Psoas muscle (tissue), 8 donors: ENCODE data around the gene NAP1L1. TPM values are rescaled to one million over a fixed set of nuclear protein-coding genes. Genes with fewer than 3 reads are reported as not detected.

Experiments used
- ATAC-seq, 4 donors: fragments of 200-7000 bp; cut with Tn5 transposase; one replicate each; pipeline ENCODE4 v1.9.1; 2020; ENCODE audit warnings: moderate library complexity in 3 of 4, mild to moderate bottlenecking in 2 of 4
- DNase-seq, 2 donors: peaks; one replicate each; pipeline ENCODE4 v3.0.0-alpha.2; 2020
- H3K27ac ChIP-seq: fragments of 200-600 bp; one replicate; pipeline ENCODE4 v1.8.0; 2022
- H3K27me3 ChIP-seq, 3 donors: fragments of 200-600 bp in 1 of 3; one replicate each; pipeline versions ENCODE4 v1.6.1 to v1.8.0; 2013 to 2022; ENCODE audit warnings: low read length in 2 of 3, mild to moderate bottlenecking in 2 of 3, moderate library complexity in 1 of 3; ENCODE audit not compliant: insufficient read depth in 3 of 3
- H3K36me3 ChIP-seq, 2 donors: fragments of 200-600 bp in 1 of 2; one replicate each; pipeline versions ENCODE4 v1.6.1 to v1.8.0; 2013 to 2022; ENCODE audit warnings: low read depth in 1 of 2, mild to moderate bottlenecking in 1 of 2, moderate library complexity in 1 of 2; ENCODE audit not compliant: insufficient read depth in 1 of 2
- H3K4me1 ChIP-seq: fragments of 200-600 bp; one replicate; pipeline ENCODE4 v1.8.0; 2022
- H3K4me3 ChIP-seq: fragments of 200-600 bp; one replicate; pipeline ENCODE4 v1.8.0; 2022; ENCODE audit warnings: mild to moderate bottlenecking
- H3K9me3 ChIP-seq: fragments of 200-600 bp; one replicate; pipeline ENCODE4 v1.8.0; 2022
- CTCF ChIP-seq: fragments of 200-600 bp; IDR thresholded peaks from one replicate; pipeline ENCODE4 v1.8.0; 2022; ENCODE audit warnings: antibody characterized with exemption
- WGBS, 3 donors: extraction: QIAGEN DNeasy Blood & Tissue Kit; methylation state at CpG; one replicate each; pipeline versions ENCODE4 v1.1.6 to v1.1.7; 2013; 5-methylcytosine and 5-hydroxymethylcytosine counted together
- intact Hi-C, 2 donors: fragments of 100-400 bp; cut with DNase I; formaldehyde crosslinking; loops; one replicate each; pipeline versions ENCODE4 v1.11.0 to v1.14.2; 2022
- polyA plus RNA-seq, 3 donors: library from polyadenylated mRNA; stranded (reverse); fragments of 200-250 nt; gene quantifications; one replicate each; pipeline ENCODE4 v1.2.3, GENCODE V29; 2013
- total RNA-seq, 4 donors: library from RNA; stranded (reverse); fragmentation: NEBNext Ultra II Directional in 2 of 4; extraction: Animal tissue kit (Norgen Biotek cat#: 25700) in 2 of 4; gene quantifications; one replicate each; pipeline versions ENCODE4 v1.2.1 to v1.2.4, GENCODE V29; 2021 to 2023
- donor health status: healthy with polysubstance abuse.
- donor health status: DM: no; HTN: no; CAD: no; lungs with moderate emphysema.
- donor health status: Bipolar disorder and iron deficiency.
- donor health status: healthy.
- donor health status: DM: yes; HTN: yes; CAD: no.
- donor health status: DM: no; HTN: no; CAD: no.
- donor health status: DM: no; HTN: no; CAD: no.
- donor health status: DM: yes; HTN: yes; CAD: no.

The NAP1L1 gene
- total and polyA plus RNA-seq, 7 donors, result 201 to 341 (median 281) TPM

GRCh38 chr12:76022506-76022905 is 62.0 kb downstream of the NAP1L1 start:
- no peak for TF ChIP-seq CTCF
- Histone ChIP-seq H3K4me1 (no peaks in the 10 kb centered on the region), H3K27me3 (peaks cover 0 to 14% (median 0%) of the 10 kb centered on the region in 3 donors), H3K4me3 (no peak overlapping the region), H3K36me3 (no peaks in the 10 kb centered on the region), H3K9me3 (no peaks in the 10 kb centered on the region), H3K27ac (no peak overlapping the region)
- intact Hi-C loops, result no loop called here
- no peak for DNase-seq
- no peak for ATAC-seq
- 91 to 97% (median 93%) methylated on average over 3 of the region's 3 CpGs for WGBS, 3 donors

GRCh38 chr12:76020731-76021672 is 63.5 kb downstream of the NAP1L1 start:
- H3K4me3 ChIP-seq, result no peak overlapping the region

GRCh38 chr12:76020281-76020680 is 64.2 kb downstream of the NAP1L1 start:
- intact Hi-C loops, result no loop called here
- H3K4me3 ChIP-seq, result no peak overlapping the region

More at GRCh38 chr12:76020731-76021672, 63.5 kb downstream of the NAP1L1 start:
- Histone ChIP-seq H3K27me3 (peaks cover 0 to 5% (median 0%) of the 10 kb centered on the region in 3 donors), H3K36me3 (no peaks in the 10 kb centered on the region), H3K9me3 (no peaks in the 10 kb centered on the region), H3K27ac (no peak overlapping the region), H3K4me1 (no peaks in the 10 kb centered on the region)
- DNase-seq (no peak), ATAC-seq (peak in 2 of 4 donors; percentile 19 to 53)
- no peak for TF ChIP-seq CTCF
- WGBS, 3 donors, result 66 to 68% (median 68%) methylated on average over 15 of the region's 15 CpGs
- intact Hi-C loops, result no loop called here

GRCh38 chr12:76018672-76019071 is 65.8 kb downstream of the NAP1L1 start:
- DNase-seq (no peak), ATAC-seq (no peak)
- no peak for TF ChIP-seq CTCF
- intact Hi-C loops, result no loop called here
- peaks cover 0 to 2% (median 0%) of the 10 kb centered on the region in 3 donors for H3K27me3 ChIP-seq
- H3K4me1 ChIP-seq, result no peaks in the 10 kb centered on the region
- H3K9me3 ChIP-seq, result no peaks in the 10 kb centered on the region
- WGBS, 3 donors, result 82 to 94% (median 85%) methylated on average over 1 of the region's 1 CpG
- H3K27ac ChIP-seq, result no peak overlapping the region
- H3K36me3 ChIP-seq, result no peaks in the 10 kb centered on the region
- H3K4me3 ChIP-seq, result no peak overlapping the region

More at GRCh38 chr12:76020281-76020680, 64.2 kb downstream of the NAP1L1 start:
- H3K36me3 ChIP-seq, result no peaks in the 10 kb centered on the region
- TF ChIP-seq CTCF, result no peak
- DNase-seq, result peak in 1 of 2 donors; percentile 16
- WGBS, 3 donors, result 79 to 85% (median 81%) methylated on average over 5 of the region's 5 CpGs
- no peak overlapping the region for H3K27ac ChIP-seq
- no peaks in the 10 kb centered on the region for H3K4me1 ChIP-seq
- no peaks in the 10 kb centered on the region for H3K27me3 ChIP-seq
- no peaks in the 10 kb centered on the region for H3K9me3 ChIP-seq
- peak in 2 of 4 donors; percentile 45 to 55 for ATAC-seq
